Right atrium auricular region (tissue), 2 donors: ENCODE results near the gene B4GALT3. TPM values are rescaled to one million over a fixed set of nuclear protein-coding genes. Genes with fewer than 3 reads are reported as not detected.

ENCODE experiments used
- DNase-seq: peaks from one replicate; pipeline ENCODE4 v3.0.0-alpha.2; 2019; ENCODE audit warnings: low spot score
- H3K27ac ChIP-seq, 2 donors: fragments of 200-600 bp; sonication (generic); 1 replicate in 1 of 2; 2 replicates in 1 of 2; pipeline ENCODE4 v1.5.1; 2016 to 2019
- H3K27me3 ChIP-seq, 2 donors: fragments of 200-600 bp; sonication (generic); one replicate each; pipeline versions ENCODE4 v1.5.1 to v1.6.0; 2017 to 2019
- H3K36me3 ChIP-seq: fragments of 200-600 bp; sonication (generic); one replicate; pipeline ENCODE4 v1.5.1; 2016
- H3K4me1 ChIP-seq, 2 donors: fragments of 200-600 bp; sonication (generic); one replicate each; pipeline versions ENCODE4 v1.5.1 to v1.6.0; 2017 to 2019
- H3K4me3 ChIP-seq, 2 donors: fragments of 200-600 bp; sonication (generic); 1 replicate in 1 of 2; 2 replicates in 1 of 2; pipeline ENCODE4 v1.5.1; 2017 to 2019; ENCODE audit warnings: mild to moderate bottlenecking in 1 of 2, moderate library complexity in 1 of 2
- H3K9me3 ChIP-seq, 2 donors: fragments of 200-600 bp; sonication (generic); one replicate each; pipeline ENCODE4 v1.5.1; 2019
- total RNA-seq, 2 donors: library from RNA; depleted of rRNA; stranded (reverse); fragments of >200 nt; gene quantifications; one replicate each; pipeline ENCODE4 v1.1.0, GENCODE V29; 2016
- TF ChIP-seq, protein P1 (sequence below), 2 donors: fragments of 200-600 bp; sonication (generic); IDR thresholded peaks; one replicate each; pipeline ENCODE4 v1.5.1; 2019; ENCODE audit warnings: antibody characterized with exemption in 2 of 2

Gene B4GALT3
- total RNA-seq, 2 donors from 2014 or later = 24.3 to 32.7 TPM

DNA sequence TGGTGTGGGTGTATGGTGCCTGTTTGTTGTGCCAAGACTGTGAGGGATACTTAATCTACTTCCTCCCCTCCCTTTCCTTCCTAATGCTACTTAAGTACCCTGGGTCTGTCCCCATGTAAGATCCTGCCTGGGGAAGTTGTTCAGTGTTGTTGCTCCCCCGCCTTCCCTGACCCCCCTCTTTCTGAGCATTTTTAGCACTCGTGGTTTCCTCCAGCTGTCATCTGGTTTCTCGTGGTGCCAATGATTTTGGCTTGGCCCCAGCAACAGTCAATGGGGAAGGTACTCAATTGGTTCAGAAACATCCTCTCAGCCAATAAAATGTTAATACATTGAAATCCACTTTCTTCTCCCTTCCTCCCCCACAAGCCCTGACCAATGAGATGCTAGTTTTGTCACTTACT lies 8.0 kb upstream of the B4GALT3 start:
- Histone ChIP-seq H3K27me3 (no peaks in the 10 kb centered on the region), H3K4me1 (peaks cover 0 to 24% of the 10 kb centered on the region in 2 donors), H3K27ac (peak overlapping the region; percentile 61 to 76), H3K9me3 (no peaks in the 10 kb centered on the region), H3K36me3 (no peaks in the 10 kb centered on the region), H3K4me3 (no peak overlapping the region)
- TF ChIP-seq, protein P1, sequence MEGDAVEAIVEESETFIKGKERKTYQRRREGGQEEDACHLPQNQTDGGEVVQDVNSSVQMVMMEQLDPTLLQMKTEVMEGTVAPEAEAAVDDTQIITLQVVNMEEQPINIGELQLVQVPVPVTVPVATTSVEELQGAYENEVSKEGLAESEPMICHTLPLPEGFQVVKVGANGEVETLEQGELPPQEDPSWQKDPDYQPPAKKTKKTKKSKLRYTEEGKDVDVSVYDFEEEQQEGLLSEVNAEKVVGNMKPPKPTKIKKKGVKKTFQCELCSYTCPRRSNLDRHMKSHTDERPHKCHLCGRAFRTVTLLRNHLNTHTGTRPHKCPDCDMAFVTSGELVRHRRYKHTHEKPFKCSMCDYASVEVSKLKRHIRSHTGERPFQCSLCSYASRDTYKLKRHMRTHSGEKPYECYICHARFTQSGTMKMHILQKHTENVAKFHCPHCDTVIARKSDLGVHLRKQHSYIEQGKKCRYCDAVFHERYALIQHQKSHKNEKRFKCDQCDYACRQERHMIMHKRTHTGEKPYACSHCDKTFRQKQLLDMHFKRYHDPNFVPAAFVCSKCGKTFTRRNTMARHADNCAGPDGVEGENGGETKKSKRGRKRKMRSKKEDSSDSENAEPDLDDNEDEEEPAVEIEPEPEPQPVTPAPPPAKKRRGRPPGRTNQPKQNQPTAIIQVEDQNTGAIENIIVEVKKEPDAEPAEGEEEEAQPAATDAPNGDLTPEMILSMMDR (IDR thresholded peaks at IDR 0.05) = no peak
- DNase-seq = peak; percentile 89

- Histone ChIP-seq H3K4me1 (peaks cover 0 to 28% of the 10 kb centered on the region in 2 donors), H3K27me3 (no peaks in the 10 kb centered on the region), H3K4me3 (no peak overlapping the region), H3K27ac (no peak overlapping the region), H3K36me3 (no peaks in the 10 kb centered on the region), H3K9me3 (no peaks in the 10 kb centered on the region)
- no peak for DNase-seq
- TF ChIP-seq, protein P1 (IDR thresholded peaks at IDR 0.05) = no peak
These were observed 4.9 kb upstream of the B4GALT3 start for GRCh38 chr1:161182214-161182613.

- Histone ChIP-seq H3K4me1 (peaks cover 0 to 32% of the 10 kb centered on the region in 2 donors), H3K27ac (no peak overlapping the region), H3K27me3 (no peaks in the 10 kb centered on the region), H3K9me3 (no peaks in the 10 kb centered on the region), H3K4me3 (no peak overlapping the region), H3K36me3 (peaks cover 3% of the 10 kb centered on the region)
- no peak for DNase-seq
- TF ChIP-seq, protein P1 (IDR thresholded peaks at IDR 0.05) = peak in 1 of 2 donors; percentile 41
These were observed 3.3 kb upstream of the B4GALT3 start for GRCh38 chr1:161180639-161181038.

GRCh38 chr1:161179698-161180097 lies 2.4 kb upstream of the B4GALT3 start:
- Histone ChIP-seq H3K4me3 (no peak overlapping the region), H3K4me1 (peaks cover 0 to 23% of the 10 kb centered on the region in 2 donors), H3K27me3 (no peaks in the 10 kb centered on the region), H3K36me3 (peaks cover 12% of the 10 kb centered on the region), H3K27ac (no peak overlapping the region), H3K9me3 (no peaks in the 10 kb centered on the region)
- DNase-seq = no peak
- TF ChIP-seq, protein P1 (IDR thresholded peaks at IDR 0.05) = no peak

DNA sequence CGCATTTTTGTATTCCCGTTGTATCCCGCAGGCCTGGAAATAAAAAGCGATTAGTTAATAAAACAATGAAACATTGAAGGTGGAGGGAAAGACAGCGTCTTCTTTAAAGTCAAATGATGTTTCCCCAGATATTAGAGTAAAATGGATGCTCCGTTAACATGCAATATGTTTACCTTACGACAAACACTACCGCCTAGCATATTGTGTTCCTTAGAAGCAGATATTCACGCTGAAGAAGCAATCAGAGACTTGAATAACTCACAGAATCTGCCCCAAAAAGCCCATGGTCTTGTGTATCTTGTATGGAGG lies 583 bp upstream of the B4GALT3 start:
- Histone ChIP-seq H3K4me3 (peak overlapping the region; percentile 77 to 93), H3K27ac (peak overlapping the region; percentile 86 to 89), H3K9me3 (no peaks in the 10 kb centered on the region), H3K27me3 (no peaks in the 10 kb centered on the region), H3K36me3 (peaks cover 30% of the 10 kb centered on the region), H3K4me1 (peaks cover 2 to 25% of the 10 kb centered on the region in 2 donors)
- no peak for DNase-seq
- TF ChIP-seq, protein P1 (IDR thresholded peaks at IDR 0.05) = no peak

GRCh38 chr1:161176468-161177111 lies 717 bp downstream of the B4GALT3 start:
- TF ChIP-seq, protein P1 (IDR thresholded peaks at IDR 0.05) = no peak
- H3K36me3 ChIP-seq = peaks cover 43% of the 10 kb centered on the region
- no peak for DNase-seq
- H3K4me3 ChIP-seq = peak overlapping the region; percentile 77 to 93
- no peaks in the 10 kb centered on the region for H3K9me3 ChIP-seq
- peak overlapping the region; percentile 86 to 89 for H3K27ac ChIP-seq
- H3K27me3 ChIP-seq = no peaks in the 10 kb centered on the region
- H3K4me1 ChIP-seq = peaks cover 3 to 32% of the 10 kb centered on the region in 2 donors
